ENCODE measurements around the gene FNBP1L. TPM values are rescaled to one million over a fixed set of nuclear protein-coding genes. Genes with fewer than 3 reads are reported as not detected.
A peak's percentile ranks its signal among the peaks of the same experiment; 100 is the strongest.

FNBP1L gene
- total and polyA plus RNA-seq, 8 donors: 10.1 to 32.4 (median 16.0) TPM

- Histone ChIP-seq H3K9me3 (no peaks in the 10 kb centered on the region), H3K4me3 (peak overlapping the region in 2 of 4 donors; percentile 16 to 32), H3K4me1 (peaks cover 16 to 33% (median 28%) of the 10 kb centered on the region in 3 donors), H3K36me3 (no peaks in the 10 kb centered on the region), H3K27ac (peak overlapping the region; percentile 75 to 93 (median 89)), H3K27me3 (no peaks in the 10 kb centered on the region)
- DNase-seq: no peak
- peak; percentile 18 to 49 (median 32) for ATAC-seq
- 19 to 21% methylated on average over 9 of the region's 9 CpGs for WGBS, 2 donors
- intact Hi-C loops (cut with DNase I): no loop called here
- no peak for TF ChIP-seq CTCF (IDR thresholded peaks at IDR 0.05)
- no peak for FAIRE-seq
Measured at GRCh38 chr1:93584261-93585003, 136.5 kb downstream of the FNBP1L start.

- TF ChIP-seq CTCF (IDR thresholded peaks at IDR 0.05): no peak
- no peaks in the 10 kb centered on the region for H3K9me3 ChIP-seq
- ATAC-seq (peak; percentile 96 to 98 (median 98)), DNase-seq (peak; percentile 97 to 99 (median 98)), FAIRE-seq (no peak)
- H3K27ac ChIP-seq: peak overlapping the region; percentile 75 to 93 (median 89)
- no peaks in the 10 kb centered on the region for H3K36me3 ChIP-seq
- H3K4me1 ChIP-seq: peaks cover 14 to 26% (median 21%) of the 10 kb centered on the region in 3 donors
- intact Hi-C loops (cut with DNase I): no loop called here
- H3K4me3 ChIP-seq: peak overlapping the region in 2 of 4 donors; percentile 16 to 32
- H3K27me3 ChIP-seq: no peaks in the 10 kb centered on the region
- WGBS, 2 donors: 19% methylated on average over 13 of the region's 13 CpGs
Measured at GRCh38 chr1:93585059-93585966, 137.4 kb downstream of the FNBP1L start.

- Histone ChIP-seq H3K4me1 (peaks cover 12 to 38% (median 34%) of the 10 kb centered on the region in 3 donors), H3K27ac (no peak overlapping the region), H3K4me3 (no peak overlapping the region), H3K9me3 (no peaks in the 10 kb centered on the region), H3K36me3 (no peaks in the 10 kb centered on the region), H3K27me3 (no peaks in the 10 kb centered on the region)
- no peak for TF ChIP-seq CTCF (IDR thresholded peaks at IDR 0.05)
- ATAC-seq (no peak), DNase-seq (no peak), FAIRE-seq (no peak)
- WGBS, 2 donors: 74 to 86% methylated on average over 5 of the region's 5 CpGs
- intact Hi-C loops (cut with DNase I): no loop called here
Measured at GRCh38 chr1:93587354-93587753, 139.4 kb downstream of the FNBP1L start.

GRCh38 chr1:93588206-93588605, 140.3 kb downstream of the FNBP1L start:
- no peak overlapping the region for H3K27ac ChIP-seq
- DNase-seq: no peak
- H3K27me3 ChIP-seq: no peaks in the 10 kb centered on the region
- no peak for TF ChIP-seq CTCF (IDR thresholded peaks at IDR 0.05)
- H3K36me3 ChIP-seq: no peaks in the 10 kb centered on the region
- ATAC-seq: no peak
- intact Hi-C loops (cut with DNase I): no loop called here
- no peak for FAIRE-seq
- WGBS, 2 donors: 79 to 91% methylated on average over 6 of the region's 6 CpGs
- peaks cover 18 to 45% (median 43%) of the 10 kb centered on the region in 3 donors for H3K4me1 ChIP-seq
- H3K4me3 ChIP-seq: no peak overlapping the region
- H3K9me3 ChIP-seq: no peaks in the 10 kb centered on the region

Measured in pancreas (tissue), 10 donors.